CD4-positive, alpha-beta memory T cell (primary cell): ENCODE results near the gene EGLN2. TPM values are rescaled to one million over a fixed set of nuclear protein-coding genes. Genes with fewer than 3 reads are reported as not detected.
"Not testable (repeated sequence)": the region's sequence is repeated elsewhere in the genome, so short reads cannot be mapped to it uniquely, and the experiment has no call there.

Source experiments
- CTCF ChIA-PET: fragments of 350-600 bp; sonication (Branson Sonifier 250); formaldehyde crosslinking; loops from one replicate; lab custom pipeline; 2021; ENCODE audit warnings: inconsistent platforms; ENCODE audit not compliant: partially characterized antibody; lab: Charles Lee
- POLR2A ChIA-PET: fragments of 350-600 bp; sonication (Branson Sonifier 250); formaldehyde crosslinking; loops from one replicate; lab custom pipeline; 2021; ENCODE audit not compliant: partially characterized antibody; lab: Charles Lee
- DNase-seq, 5 donors: peaks; one replicate each; pipeline versions ENCODE4 v3.0.0 to v3.0.0-alpha.2; 2020 to 2022; ENCODE audit warnings: mixed read lengths in 1 of 5
- H3K27ac ChIP-seq: one replicate; pipeline ENCODE4 v1.7.0; 2013; ENCODE audit warnings: low read depth, low read length
- H3K27me3 ChIP-seq: 2 replicates; pipeline ENCODE4 v1.7.0; 2013; ENCODE audit warnings: mild to moderate bottlenecking, low read length, moderate library complexity; ENCODE audit not compliant: insufficient read depth
- H3K36me3 ChIP-seq: 2 replicates; pipeline ENCODE4 v1.7.0; 2013; ENCODE audit warnings: mild to moderate bottlenecking, low read length, moderate library complexity; ENCODE audit not compliant: insufficient read depth
- H3K4me1 ChIP-seq: 2 replicates; pipeline ENCODE4 v1.7.0; 2013; ENCODE audit warnings: mild to moderate bottlenecking, low read length, moderate library complexity; ENCODE audit not compliant: insufficient read depth
- H3K4me3 ChIP-seq, 2 donors: one replicate each; pipeline ENCODE4 v1.7.0; 2013; ENCODE audit warnings: low read length in 2 of 2, mild to moderate bottlenecking in 1 of 2
- H3K9me3 ChIP-seq, 2 donors: one replicate each; pipeline ENCODE4 v1.7.0; 2013; ENCODE audit warnings: low read length in 2 of 2, control low read depth in 1 of 2; ENCODE audit not compliant: control insufficient read depth in 1 of 2
- H3K27ac Mint-ChIP-seq, 7 donors: one replicate each; pipeline ENCODE4 v1.8.0; 2020 to 2021; ENCODE audit warnings: mixed read lengths in 7 of 7, mild to moderate bottlenecking in 6 of 7, inconsistent platforms in 3 of 7, moderate library complexity in 3 of 7
- H3K27me3 Mint-ChIP-seq, 2 donors: one replicate each; pipeline ENCODE4 v1.8.0; 2020 to 2021; ENCODE audit warnings: mixed read lengths in 2 of 2
- H3K36me3 Mint-ChIP-seq, 2 donors: one replicate each; pipeline ENCODE4 v1.8.0; 2020 to 2021; ENCODE audit warnings: mixed read lengths in 2 of 2, inconsistent platforms in 1 of 2, mild to moderate bottlenecking in 1 of 2
- H3K4me1 Mint-ChIP-seq, 4 donors: one replicate each; pipeline ENCODE4 v1.8.0; 2020 to 2021; ENCODE audit warnings: mixed read lengths in 4 of 4, mild to moderate bottlenecking in 1 of 4
- H3K4me3 Mint-ChIP-seq, 8 donors: one replicate each; pipeline ENCODE4 v1.8.0; 2020 to 2021; ENCODE audit warnings: mixed read lengths in 8 of 8, mild to moderate bottlenecking in 7 of 8, moderate library complexity in 6 of 8, inconsistent platforms in 3 of 8
- H3K9me3 Mint-ChIP-seq, 8 donors: one replicate each; pipeline ENCODE4 v1.8.0; 2020 to 2021; ENCODE audit warnings: mixed read lengths in 8 of 8, mild to moderate bottlenecking in 5 of 8, inconsistent platforms in 3 of 8, moderate library complexity in 1 of 8
- intact Hi-C: fragments of 100-400 bp; cut with micrococcal nuclease; formaldehyde crosslinking; loops from one replicate; pipeline ENCODE4 v1.15.1; 2023
- polyA plus RNA-seq, 2 donors: library from polyadenylated mRNA; unstranded; fragments of 300-500 nt; fragmentation: Illumina TruSeq; gene quantifications; one replicate each; pipeline ENCODE4 v1.2.3, GENCODE V29; 2021
- total RNA-seq, 2 experiments: library from RNA; stranded (reverse); gene quantifications; one replicate each; pipeline ENCODE4 v1.2.3, GENCODE V29; 2021

The EGLN2 gene
- total and polyA plus RNA-seq, 4 experiments from 2014 or later, result 141 to 219 (median 205) TPM

DNA sequence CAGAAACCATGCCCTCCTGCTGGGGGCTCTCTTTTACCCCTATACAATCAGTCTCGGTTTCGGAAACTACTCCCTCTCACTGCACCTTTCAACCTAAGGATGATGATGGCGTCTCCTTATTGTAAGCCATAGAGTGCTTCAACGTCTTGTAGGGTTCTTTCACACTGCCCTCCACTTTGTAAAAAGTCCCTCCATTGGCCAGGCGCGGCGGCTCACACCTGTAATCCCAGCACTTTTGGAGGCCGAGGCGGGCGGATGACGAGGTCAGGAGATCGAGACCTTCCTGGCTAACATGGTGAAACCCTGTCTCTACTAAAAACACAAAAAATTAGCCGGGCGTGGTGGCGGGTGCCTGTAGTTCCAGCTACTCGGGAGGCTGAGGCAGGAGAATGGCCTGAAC, 31.8 kb downstream of the EGLN2 start:
- H3K27me3 ChIP-seq, DNase-seq, POLR2A ChIA-PET, H3K9me3 Mint-ChIP-seq, intact Hi-C loops, CTCF ChIA-PET, H3K36me3 ChIP-seq, H3K4me3 Mint-ChIP-seq, H3K36me3 Mint-ChIP-seq, H3K27ac ChIP-seq, H3K9me3 ChIP-seq, H3K4me3 ChIP-seq, H3K27me3 Mint-ChIP-seq: not testable (repeated sequence)
- Mint-ChIP-seq H3K27ac (peak overlapping the region in 3 of 7 donors; percentile 62 to 85 (median 63)), H3K4me1 (peaks cover 12 to 31% (median 23%) of the 10 kb centered on the region in 4 donors)
- peaks cover 14% of the 10 kb centered on the region for H3K4me1 ChIP-seq

DNA sequence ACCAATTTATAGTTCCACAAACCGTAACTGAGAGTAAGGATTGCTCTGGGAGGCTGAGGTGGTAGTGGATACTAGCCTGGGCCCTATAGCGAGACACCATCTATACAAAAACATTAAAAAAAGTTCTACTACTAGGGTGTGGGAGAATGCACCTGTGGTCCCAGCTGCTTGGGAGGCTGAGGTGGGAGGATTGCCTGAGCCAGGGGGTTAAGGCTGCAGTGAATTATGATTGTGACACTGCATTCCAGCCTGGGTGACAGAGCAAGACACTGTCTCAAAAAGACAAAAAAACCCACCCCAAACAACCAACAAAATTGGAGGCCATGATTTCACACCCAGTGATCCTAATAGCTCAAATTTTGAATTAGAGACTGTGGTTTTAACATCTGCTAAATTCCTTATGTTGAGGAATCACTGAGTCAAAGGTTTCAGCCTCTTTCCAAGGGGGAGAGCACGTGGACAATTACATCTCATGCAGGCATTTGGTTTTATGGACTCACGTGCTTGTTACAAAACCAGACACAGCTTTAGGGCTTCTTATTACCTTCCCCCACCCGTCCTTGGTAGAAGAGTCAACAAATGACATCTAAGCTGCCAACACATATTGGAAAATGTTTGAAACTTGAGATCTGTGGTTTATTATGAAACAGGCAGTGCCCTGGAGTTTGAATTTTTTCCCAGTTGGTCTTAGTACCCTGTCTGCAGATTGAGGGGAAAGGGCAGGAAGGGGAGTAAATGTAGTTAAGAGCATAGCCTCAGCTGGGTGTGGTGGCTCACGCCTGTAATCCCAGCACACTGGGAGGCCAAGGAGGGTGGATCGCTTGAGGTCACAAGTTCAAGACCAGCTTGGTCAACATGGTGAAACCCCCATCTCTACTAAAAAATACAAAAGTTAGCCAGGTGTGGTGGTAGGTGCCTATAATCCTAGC, 32.8 kb downstream of the EGLN2 start:
- intact Hi-C loops, result no loop called here
- H3K27me3 Mint-ChIP-seq, result no peaks in the 10 kb centered on the region
- no peak overlapping the region for H3K4me3 Mint-ChIP-seq
- H3K4me3 ChIP-seq, result no peak overlapping the region
- peaks cover 9 to 21% (median 18%) of the 10 kb centered on the region in 4 donors for H3K4me1 Mint-ChIP-seq
- no peaks in the 10 kb centered on the region for H3K27me3 ChIP-seq
- no peak overlapping the region for H3K27ac ChIP-seq
- DNase-seq, result no peak
- H3K4me1 ChIP-seq, result peaks cover 10% of the 10 kb centered on the region
- H3K36me3 Mint-ChIP-seq, result peaks cover 0 to 6% of the 10 kb centered on the region in 2 donors
- ChIA-PET CTCF (interaction anchor here (0.7 to 0.8 kb wide), 2 partner anchors 13 to 169 kb away, joined by 3 read pairs; no protein-coding TSS in a partner anchor), POLR2A (no interaction called here)
- no peaks in the 10 kb centered on the region for H3K9me3 ChIP-seq
- H3K27ac Mint-ChIP-seq, result peak overlapping the region in 6 of 7 donors; percentile 38 to 85 (median 59)
- H3K36me3 ChIP-seq, result no peaks in the 10 kb centered on the region
- H3K9me3 Mint-ChIP-seq, result no peaks in the 10 kb centered on the region

DNA sequence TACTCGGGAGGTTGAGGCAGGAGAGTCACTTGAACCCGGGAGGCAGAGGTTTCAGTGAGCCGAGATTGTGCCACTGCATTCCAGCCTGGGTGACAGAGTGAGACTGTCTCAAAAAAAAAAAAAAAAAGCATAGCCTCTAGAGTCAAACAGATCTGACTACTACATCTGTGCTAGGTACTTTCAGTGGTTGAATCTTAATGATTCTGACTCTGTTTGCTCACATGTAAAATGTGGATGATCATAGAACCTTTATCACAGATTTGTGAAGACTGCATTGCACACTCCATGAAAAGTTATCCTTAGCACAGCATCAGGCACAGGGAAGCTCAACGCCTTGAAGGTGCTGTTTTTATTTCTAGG, 33.4 kb downstream of the EGLN2 start:
- H3K36me3 ChIP-seq, H3K4me1 ChIP-seq, H3K27me3 ChIP-seq, H3K27ac ChIP-seq, H3K36me3 Mint-ChIP-seq, H3K9me3 Mint-ChIP-seq, H3K27me3 Mint-ChIP-seq, H3K4me3 ChIP-seq, DNase-seq, intact Hi-C loops, POLR2A ChIA-PET, H3K4me3 Mint-ChIP-seq, H3K9me3 ChIP-seq: not testable (repeated sequence)
- Mint-ChIP-seq H3K27ac (peak overlapping the region in 2 of 7 donors; percentile 29 to 59), H3K4me1 (peaks cover 3 to 15% (median 11%) of the 10 kb centered on the region in 4 donors)
- CTCF ChIA-PET, result interaction anchor here (0.7 kb wide), 1 partner anchor 170 kb away, joined by 3 read pairs; no protein-coding TSS in a partner anchor

DNA sequence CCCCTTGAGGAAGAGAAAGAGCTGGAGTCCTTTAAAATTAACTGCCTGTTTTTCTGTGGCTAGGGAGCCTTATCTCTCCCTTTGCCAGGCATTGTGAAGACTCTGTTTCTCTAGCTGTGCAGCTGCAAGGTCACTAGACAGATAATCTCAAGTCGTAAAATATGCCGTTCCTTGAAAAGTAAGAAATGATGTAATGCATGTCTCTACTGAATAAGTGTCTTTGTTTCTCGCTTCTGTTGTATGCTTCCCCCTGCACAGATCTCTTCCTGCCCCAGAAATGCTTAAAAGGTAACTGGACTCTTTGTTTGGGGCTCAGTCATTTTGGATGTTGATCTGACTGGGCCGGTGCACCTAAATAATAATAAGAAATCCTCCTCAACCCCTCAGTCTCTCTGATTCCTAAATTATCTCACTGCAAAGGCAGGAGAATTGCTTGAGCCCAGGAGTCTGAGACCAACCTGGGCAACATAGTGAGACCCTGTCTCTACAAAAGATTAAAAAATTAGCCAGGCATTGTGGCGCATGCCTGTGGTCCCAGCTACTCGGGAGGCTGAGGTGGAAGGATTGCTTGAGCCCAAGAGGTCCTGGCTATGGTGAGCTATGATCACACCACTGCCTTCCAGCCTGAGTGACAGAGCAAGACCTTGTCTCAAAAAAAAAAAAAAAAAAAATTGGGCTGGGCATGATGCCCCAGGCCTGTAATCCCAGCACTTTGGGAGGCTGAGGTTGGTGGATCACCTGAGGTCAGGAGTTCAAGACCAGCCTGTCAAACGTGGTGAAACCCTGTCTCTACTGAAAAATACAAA, 34.9 kb downstream of the EGLN2 start:
- H3K27me3 Mint-ChIP-seq, H3K36me3 ChIP-seq, intact Hi-C loops, CTCF ChIA-PET, H3K4me3 ChIP-seq, H3K27ac ChIP-seq, H3K4me1 ChIP-seq, H3K36me3 Mint-ChIP-seq, H3K27me3 ChIP-seq, H3K9me3 Mint-ChIP-seq, DNase-seq, H3K9me3 ChIP-seq: not testable (repeated sequence)
- H3K4me3 Mint-ChIP-seq, result peak overlapping the region in 3 of 8 donors; percentile 21 to 55 (median 34)
- H3K27ac Mint-ChIP-seq, result peak overlapping the region in 5 of 7 donors; percentile 39 to 90 (median 65)
- peaks cover 3 to 13% (median 6%) of the 10 kb centered on the region in 4 donors for H3K4me1 Mint-ChIP-seq
- POLR2A ChIA-PET, result interaction anchor here (0.6 kb wide), 1 partner anchor 31 kb away, joined by 3 read pairs; no protein-coding TSS in a partner anchor

DNA sequence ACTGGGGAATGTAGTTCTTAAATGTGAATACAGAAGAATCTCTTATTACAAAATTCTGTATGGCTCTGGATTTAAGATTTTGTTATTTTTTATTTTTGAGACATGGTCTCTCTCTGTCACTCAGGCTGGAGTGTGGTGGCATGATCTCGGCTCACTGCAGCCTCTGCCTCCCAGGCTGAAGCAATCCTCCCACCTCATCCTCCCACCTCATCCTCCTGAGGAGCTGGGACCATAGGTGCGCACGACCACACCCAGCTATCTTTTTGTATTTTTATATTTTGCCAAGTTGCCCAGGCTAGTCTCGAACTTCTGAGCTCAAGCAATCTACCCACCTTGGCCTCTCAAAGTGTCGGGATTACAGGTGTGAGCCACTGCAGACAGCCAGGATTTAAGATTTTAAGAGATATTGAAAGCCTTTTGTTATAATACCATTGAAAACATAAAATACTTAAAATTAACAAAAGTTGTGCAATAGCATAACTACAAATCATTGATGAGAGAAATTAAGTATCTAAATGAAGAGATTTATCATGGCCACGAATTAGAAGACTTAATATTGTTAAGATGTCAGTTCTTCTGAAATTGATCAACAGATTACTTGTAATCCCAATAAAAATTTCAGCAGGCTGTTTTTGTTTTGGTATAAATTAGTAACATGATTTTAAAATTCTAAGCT, 37.9 kb downstream of the EGLN2 start:
- ChIA-PET CTCF (no interaction called here), POLR2A (no interaction called here)
- Histone ChIP-seq H3K9me3 (no peaks in the 10 kb centered on the region), H3K27me3 (no peaks in the 10 kb centered on the region), H3K4me1 (no peaks in the 10 kb centered on the region), H3K27ac (no peak overlapping the region), H3K36me3 (no peaks in the 10 kb centered on the region), H3K4me3 (no peak overlapping the region)
- no peaks in the 10 kb centered on the region for H3K27me3 Mint-ChIP-seq
- intact Hi-C loops, result no loop called here
- H3K4me3 Mint-ChIP-seq, result no peak overlapping the region
- H3K36me3 Mint-ChIP-seq, result no peaks in the 10 kb centered on the region
- no peak for DNase-seq
- no peaks in the 10 kb centered on the region for H3K9me3 Mint-ChIP-seq
- H3K27ac Mint-ChIP-seq, result peak overlapping the region in 1 of 7 donors; percentile 1
- H3K4me1 Mint-ChIP-seq, result peaks cover 2 to 9% (median 6%) of the 10 kb centered on the region in 4 donors

DNA sequence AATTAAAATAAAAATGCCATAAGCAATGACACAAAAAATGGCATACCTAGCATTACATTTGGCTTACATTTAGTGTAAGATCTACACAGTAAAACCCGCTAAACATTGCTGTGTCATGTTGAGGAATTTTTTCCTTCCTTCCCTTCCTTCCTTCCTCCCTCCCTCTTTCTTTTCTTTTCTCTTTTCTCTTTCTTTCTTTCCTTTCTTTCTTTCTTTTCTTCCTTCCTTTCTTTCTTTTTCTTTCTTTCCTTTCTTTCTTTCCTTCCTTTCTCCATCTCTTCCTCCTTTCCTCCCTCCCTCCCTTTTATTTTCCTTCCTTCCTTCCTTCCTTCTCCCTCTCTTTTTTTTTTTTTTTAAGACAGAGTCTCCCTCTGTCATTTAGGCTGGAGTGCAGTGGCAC, 39.5 kb downstream of the EGLN2 start:
- H3K27ac Mint-ChIP-seq, POLR2A ChIA-PET, H3K9me3 Mint-ChIP-seq, H3K36me3 Mint-ChIP-seq, H3K4me1 ChIP-seq, CTCF ChIA-PET, H3K4me1 Mint-ChIP-seq, H3K27me3 ChIP-seq, H3K36me3 ChIP-seq, H3K27ac ChIP-seq, H3K27me3 Mint-ChIP-seq, H3K4me3 Mint-ChIP-seq, H3K4me3 ChIP-seq, DNase-seq, intact Hi-C loops, H3K9me3 ChIP-seq: not testable (repeated sequence)

DNA sequence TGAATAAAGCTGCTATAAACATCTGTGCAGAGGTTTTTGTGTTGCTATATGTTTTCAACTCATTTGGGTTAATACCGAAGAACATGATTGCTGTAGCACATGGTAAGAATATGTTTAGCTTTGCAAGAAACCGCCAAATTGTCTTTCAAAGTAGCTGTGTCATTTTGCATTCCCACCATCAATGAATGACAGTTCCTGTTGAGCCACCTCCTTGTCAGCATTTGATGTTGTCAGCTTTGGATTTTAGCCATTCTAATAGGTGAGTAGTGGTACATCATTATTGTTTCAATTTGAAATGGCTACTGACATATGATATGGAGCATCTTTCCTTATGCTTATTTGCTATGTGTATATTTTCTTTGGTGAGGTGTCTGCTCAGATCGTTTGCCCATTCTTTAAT, 43.0 kb downstream of the EGLN2 start:
- DNase-seq, intact Hi-C loops, H3K27me3 ChIP-seq, H3K4me3 ChIP-seq, H3K9me3 Mint-ChIP-seq, H3K9me3 ChIP-seq, CTCF ChIA-PET, H3K4me3 Mint-ChIP-seq, H3K27ac ChIP-seq, H3K36me3 ChIP-seq, H3K27me3 Mint-ChIP-seq, H3K36me3 Mint-ChIP-seq, POLR2A ChIA-PET: not testable (repeated sequence)
- H3K4me1 Mint-ChIP-seq, result peaks cover 9 to 30% (median 23%) of the 10 kb centered on the region in 4 donors
- peaks cover 14% of the 10 kb centered on the region for H3K4me1 ChIP-seq
- H3K27ac Mint-ChIP-seq, result peak overlapping the region in 1 of 7 donors; percentile 35
